ENCODE data around the gene NFATC1. TPM values are rescaled to one million over a fixed set of nuclear protein-coding genes. Genes with fewer than 3 reads are reported as not detected.

NFATC1 gene
- total RNA-seq, 6 donors from 2014 or later, result 13.6 to 39.5 (median 20.3) TPM

DNA sequence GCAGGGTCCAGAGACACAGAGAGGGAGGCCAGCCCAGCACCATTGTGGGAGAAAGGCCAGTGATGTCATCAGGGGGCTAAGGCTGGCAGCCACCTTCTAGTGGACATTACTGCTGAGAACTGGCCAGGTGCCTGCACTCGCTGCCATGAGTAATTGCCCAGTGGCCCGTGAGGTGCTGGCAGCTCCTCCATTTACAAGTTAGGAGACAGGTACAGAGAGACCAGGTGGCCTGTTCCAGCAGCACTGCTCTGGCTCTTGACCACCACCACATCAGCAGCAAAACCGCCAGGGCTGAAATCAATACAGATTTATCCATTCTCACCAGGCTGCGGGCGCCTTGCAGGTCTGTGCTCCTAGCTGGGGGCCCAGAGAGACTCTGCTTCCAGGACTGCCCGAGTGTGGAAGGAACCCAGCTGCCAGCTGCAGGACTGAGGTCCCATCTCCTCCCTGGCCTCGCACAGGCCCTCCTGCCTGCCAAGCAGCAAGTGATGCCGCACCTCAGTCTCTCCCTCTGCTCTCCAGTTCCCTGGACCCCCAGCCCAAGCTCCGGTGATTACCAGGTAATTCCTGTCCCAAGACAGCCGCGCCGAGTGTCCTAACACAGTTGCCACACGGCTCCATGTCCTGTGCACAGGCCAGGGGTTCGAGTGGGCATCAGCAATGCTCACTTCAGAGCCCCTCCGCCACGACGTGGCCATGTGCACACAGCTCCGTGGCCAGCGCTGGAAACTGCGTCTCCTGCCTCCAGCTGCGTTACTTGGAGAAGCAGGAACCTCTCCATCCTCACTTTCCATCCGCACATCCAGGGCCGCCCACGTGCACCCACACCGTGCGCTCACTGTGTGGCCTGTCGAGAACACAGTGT lies 182.9 kb downstream of the NFATC1 start:
- DNase-seq (peak in 1 of 2 donors; percentile 71), ATAC-seq (ENCODE audit: low FRiP score in 2 of 2) (no peak)
- TF ChIP-seq, protein P1, sequence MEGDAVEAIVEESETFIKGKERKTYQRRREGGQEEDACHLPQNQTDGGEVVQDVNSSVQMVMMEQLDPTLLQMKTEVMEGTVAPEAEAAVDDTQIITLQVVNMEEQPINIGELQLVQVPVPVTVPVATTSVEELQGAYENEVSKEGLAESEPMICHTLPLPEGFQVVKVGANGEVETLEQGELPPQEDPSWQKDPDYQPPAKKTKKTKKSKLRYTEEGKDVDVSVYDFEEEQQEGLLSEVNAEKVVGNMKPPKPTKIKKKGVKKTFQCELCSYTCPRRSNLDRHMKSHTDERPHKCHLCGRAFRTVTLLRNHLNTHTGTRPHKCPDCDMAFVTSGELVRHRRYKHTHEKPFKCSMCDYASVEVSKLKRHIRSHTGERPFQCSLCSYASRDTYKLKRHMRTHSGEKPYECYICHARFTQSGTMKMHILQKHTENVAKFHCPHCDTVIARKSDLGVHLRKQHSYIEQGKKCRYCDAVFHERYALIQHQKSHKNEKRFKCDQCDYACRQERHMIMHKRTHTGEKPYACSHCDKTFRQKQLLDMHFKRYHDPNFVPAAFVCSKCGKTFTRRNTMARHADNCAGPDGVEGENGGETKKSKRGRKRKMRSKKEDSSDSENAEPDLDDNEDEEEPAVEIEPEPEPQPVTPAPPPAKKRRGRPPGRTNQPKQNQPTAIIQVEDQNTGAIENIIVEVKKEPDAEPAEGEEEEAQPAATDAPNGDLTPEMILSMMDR (IDR thresholded peaks at IDR 0.05), result no peak
- no peak for TF ChIP-seq POLR2A (IDR thresholded peaks at IDR 0.05)
- no peak for TF ChIP-seq EP300 (IDR thresholded peaks at IDR 0.05)
- no peak for TF ChIP-seq POLR2AphosphoS5 (IDR thresholded peaks at IDR 0.05)
- no peaks in the 10 kb centered on the region for H3K36me3 ChIP-seq
- no peak overlapping the region for H3K27ac ChIP-seq
- H3K9me3 ChIP-seq, result peaks cover 0 to 8% (median 3%) of the 10 kb centered on the region in 4 donors
- no peaks in the 10 kb centered on the region for H3K27me3 ChIP-seq
- 81 to 90% methylated on average over 23 to 25 of the region's 27 CpGs for WGBS, 2 donors
- no peak overlapping the region for H3K4me3 ChIP-seq
- H3K4me1 ChIP-seq, result peaks cover 9 to 20% (median 12%) of the 10 kb centered on the region in 4 donors

Small RNA genes within 50 kb of the gene (small RNA-seq; reads per million reads assigned to genes)
- gene AC018445.2, result 0 reads per million in 4 donors
